SK-N-SH treated with all-trans-retinoic acid at 6 μM for 48 hours (cell line): ENCODE measurements around the gene CD3G.

Experiments
- ATAC-seq: fragments of 200-7000 bp; cut with Tn5 transposase; 3 replicates; pipeline ENCODE4 v1.9.1; 2020; ENCODE audit warnings: mild to moderate bottlenecking, moderate library complexity
- ARNTL ChIP-seq: fragments of 450-650 bp; formaldehyde crosslinking; IDR thresholded peaks from 2 replicates; pipeline ENCODE4 v1.5.0; 2020; ENCODE audit warnings: low read depth, mild to moderate bottlenecking, moderate library complexity, borderline replicate concordance
- BACH2 ChIP-seq: fragments of 250-450 bp; sonication (Bioruptor Pico); IDR thresholded peaks from 2 replicates; pipeline ENCODE4 v1.9.0; 2021; ENCODE audit warnings: mild to moderate bottlenecking, borderline replicate concordance
- CREB5 ChIP-seq: fragments of 250-450 bp; sonication (Bioruptor Pico); IDR thresholded peaks from 2 replicates; pipeline ENCODE4 v1.5.1; 2020; ENCODE audit warnings: low read depth, mild to moderate bottlenecking, moderate library complexity
- CSDC2 ChIP-seq: fragments of 250-450 bp; sonication (Bioruptor Pico); IDR thresholded peaks from 2 replicates; pipeline ENCODE4 v1.5.0; 2020; ENCODE audit warnings: mild to moderate bottlenecking, moderate library complexity
- ESRRG ChIP-seq: fragments of 250-450 bp; sonication (Bioruptor Pico); IDR thresholded peaks from 2 replicates; pipeline ENCODE4 v1.6.1; 2021; ENCODE audit warnings: mild to moderate bottlenecking
- GLIS3 ChIP-seq: fragments of 250-450 bp; sonication (Bioruptor Pico); IDR thresholded peaks from 2 replicates; pipeline ENCODE4 v1.5.0; 2020; ENCODE audit warnings: mild to moderate bottlenecking, moderate library complexity
- ISL1 ChIP-seq: fragments of 250-450 bp; sonication (Bioruptor Pico); IDR thresholded peaks from 2 replicates; pipeline ENCODE4 v2.1.2; 2022; ENCODE audit warnings: mild to moderate bottlenecking, moderate library complexity
- OSR1 ChIP-seq: fragments of 250-450 bp; sonication (Bioruptor Pico); IDR thresholded peaks from 2 replicates; pipeline ENCODE4 v1.8.0; 2022; ENCODE audit warnings: moderate library complexity, mild to moderate bottlenecking, inconsistent platforms
- PATZ1 ChIP-seq: fragments of 250-450 bp; sonication (Bioruptor Pico); IDR thresholded peaks from 2 replicates; pipeline ENCODE4 v1.8.0; 2020; ENCODE audit warnings: mild to moderate bottlenecking, moderate library complexity, borderline replicate concordance
- PPARA ChIP-seq: fragments of 250-450 bp; sonication (Bioruptor Pico); IDR thresholded peaks from 2 replicates; pipeline ENCODE4 v1.5.0; 2020; ENCODE audit warnings: mild to moderate bottlenecking, borderline replicate concordance
- RARB ChIP-seq: fragments of 250-450 bp; sonication (Bioruptor Pico); IDR thresholded peaks from 2 replicates; pipeline ENCODE4 v1.8.0; 2021; ENCODE audit warnings: mild to moderate bottlenecking, moderate library complexity
- SNAI2 ChIP-seq: fragments of 250-450 bp; sonication (Bioruptor Pico); IDR thresholded peaks from 2 replicates; pipeline ENCODE4 v1.5.0; 2020; ENCODE audit warnings: mild to moderate bottlenecking, moderate library complexity
- TOX ChIP-seq: fragments of 250-450 bp; sonication (Bioruptor Pico); IDR thresholded peaks from 2 replicates; pipeline ENCODE4 v1.8.0; 2021; ENCODE audit warnings: mild to moderate bottlenecking, moderate library complexity, borderline replicate concordance
- TSHZ2 ChIP-seq: fragments of 250-450 bp; sonication (Bioruptor Pico); IDR thresholded peaks from 2 replicates; pipeline ENCODE4 v1.5.0; 2020; ENCODE audit warnings: mild to moderate bottlenecking, moderate library complexity
- ZC3H10 ChIP-seq: fragments of 250-450 bp; sonication (Bioruptor Pico); IDR thresholded peaks from 2 replicates; pipeline ENCODE4 v1.5.1; 2021; ENCODE audit warnings: mild to moderate bottlenecking, moderate library complexity
- ZFP3 ChIP-seq: fragments of 250-450 bp; sonication (Bioruptor Pico); IDR thresholded peaks from 2 replicates; pipeline ENCODE4 v1.5.0; 2020; ENCODE audit warnings: mild to moderate bottlenecking, moderate library complexity
- ZFP30 ChIP-seq: fragments of 450-650 bp; formaldehyde crosslinking; IDR thresholded peaks from 2 replicates; pipeline ENCODE4 v1.5.0; 2022; ENCODE audit warnings: mild to moderate bottlenecking, moderate library complexity
- ZNF70 ChIP-seq: fragments of 450-650 bp; formaldehyde crosslinking; IDR thresholded peaks from 2 replicates; pipeline ENCODE4 v1.5.0; 2020; ENCODE audit warnings: mild to moderate bottlenecking, moderate library complexity
- ZNF8 ChIP-seq: fragments of 450-650 bp; formaldehyde crosslinking; IDR thresholded peaks from 2 replicates; pipeline ENCODE4 v1.5.0; 2020; ENCODE audit warnings: mild to moderate bottlenecking, moderate library complexity

CD3G gene

GRCh38 chr11:118321386-118322082 is 22.6 kb upstream of the CD3G start:
- no peak for ATAC-seq
- TF ChIP-seq CREB5 = no peak
- no peak for TF ChIP-seq BACH2 (CRISPR knock-in tag)
- no peak for TF ChIP-seq SNAI2 (CRISPR knock-in tag)
- TF ChIP-seq TSHZ2 (CRISPR knock-in tag) = no peak
- TF ChIP-seq PPARA = no peak
- TF ChIP-seq RARB = no peak
- no peak for TF ChIP-seq ARNTL (CRISPR knock-in tag)
- no peak for TF ChIP-seq ZFP3 (CRISPR knock-in tag)
- TF ChIP-seq ISL1 (CRISPR knock-in tag) = no peak
- no peak for TF ChIP-seq GLIS3 (CRISPR knock-in tag)
- TF ChIP-seq PATZ1 (CRISPR knock-in tag) = no peak
- no peak for TF ChIP-seq ZC3H10 (CRISPR knock-in tag)
- TF ChIP-seq OSR1 (CRISPR knock-in tag) = no peak
- no peak for TF ChIP-seq TOX

- no peak for TF ChIP-seq OSR1 (CRISPR knock-in tag)
- TF ChIP-seq ZNF8 = no peak
- TF ChIP-seq RARB = no peak
- no peak for TF ChIP-seq GLIS3 (CRISPR knock-in tag)
- TF ChIP-seq ZNF70 (CRISPR knock-in tag) = no peak
- no peak for TF ChIP-seq ZFP30
- TF ChIP-seq ZC3H10 (CRISPR knock-in tag) = no peak
- no peak for TF ChIP-seq ZFP3 (CRISPR knock-in tag)
- no peak for TF ChIP-seq PPARA
- TF ChIP-seq ESRRG (CRISPR knock-in tag) = no peak
- TF ChIP-seq CREB5 = no peak
- TF ChIP-seq CSDC2 = no peak
- no peak for TF ChIP-seq PATZ1 (CRISPR knock-in tag)
- no peak for TF ChIP-seq ISL1 (CRISPR knock-in tag)
- TF ChIP-seq TSHZ2 (CRISPR knock-in tag) = no peak
- no peak for ATAC-seq
Measured at GRCh38 chr11:118322721-118323120, 21.4 kb upstream of the CD3G start.
